Ishikawa (cell line): ENCODE measurements around the gene RNFT2.

Experiments
- CEBPB ChIP-seq: IDR thresholded peaks from 2 replicates; pipeline ENCODE4 v1.6.1; 2012
- CREB1 ChIP-seq: IDR thresholded peaks from 2 replicates; pipeline ENCODE4 v1.6.1; 2012; ENCODE audit warnings: low read depth
- EGR1 ChIP-seq: IDR thresholded peaks from 2 replicates; pipeline ENCODE4 v1.6.1; 2012
- EP300 ChIP-seq: IDR thresholded peaks from 2 replicates; pipeline ENCODE4 v1.6.1; 2012; ENCODE audit warnings: borderline replicate concordance
- FOXM1 ChIP-seq: IDR thresholded peaks from 2 replicates; pipeline ENCODE4 v1.6.1; 2012; ENCODE audit warnings: low read depth, borderline replicate concordance
- MAX ChIP-seq: IDR thresholded peaks from 2 replicates; pipeline ENCODE4 v1.6.1; 2012
- NFIC ChIP-seq: IDR thresholded peaks from 2 replicates; pipeline ENCODE4 v1.6.1; 2012
- RAD21 ChIP-seq: IDR thresholded peaks from 2 replicates; pipeline ENCODE4 v1.6.1; 2012; ENCODE audit warnings: low read depth
- REST ChIP-seq: IDR thresholded peaks from 2 replicates; pipeline ENCODE4 v1.6.1; 2012; ENCODE audit warnings: low read depth, mild to moderate bottlenecking
- TAF1 ChIP-seq: IDR thresholded peaks from 2 replicates; pipeline ENCODE4 v1.6.1; 2012; ENCODE audit warnings: low read depth, mild to moderate bottlenecking
- TCF12 ChIP-seq: IDR thresholded peaks from 2 replicates; pipeline ENCODE4 v1.6.1; 2012; ENCODE audit warnings: low read depth
- TEAD4 ChIP-seq: IDR thresholded peaks from 2 replicates; pipeline ENCODE4 v1.6.1; 2012
- USF1 ChIP-seq: IDR thresholded peaks from 2 replicates; pipeline ENCODE4 v1.6.1; 2012
- YY1 ChIP-seq: IDR thresholded peaks from 2 replicates; pipeline ENCODE4 v1.6.1; 2012; ENCODE audit warnings: low read depth
- ZBTB7A ChIP-seq: IDR thresholded peaks from 2 replicates; pipeline ENCODE4 v1.6.1; 2012; ENCODE audit warnings: low read depth

RNFT2 gene

GRCh38 chr12:116695464-116695725, 42.7 kb upstream of the RNFT2 start:
- no peak for TF ChIP-seq EGR1
- no peak for TF ChIP-seq REST
- no peak for TF ChIP-seq FOXM1
- no peak for TF ChIP-seq TAF1
- TF ChIP-seq CREB1 = no peak
- no peak for TF ChIP-seq ZBTB7A
- TF ChIP-seq EP300 = no peak
- TF ChIP-seq TEAD4 = no peak
- no peak for TF ChIP-seq CEBPB
- TF ChIP-seq YY1 = no peak
- no peak for TF ChIP-seq USF1
- TF ChIP-seq TCF12 = no peak
- TF ChIP-seq RAD21 = no peak
- TF ChIP-seq NFIC = no peak

- TF ChIP-seq RAD21 (peak; percentile 55), REST (no peak)
Measured at GRCh38 chr12:116697305-116697704, 40.8 kb upstream of the RNFT2 start.

- TF ChIP-seq EP300 (no peak), ZBTB7A (no peak), FOXM1 (no peak), TAF1 (no peak), TCF12 (no peak), USF1 (no peak), CREB1 (no peak), NFIC (no peak), TEAD4 (no peak), REST (no peak), MAX (no peak), RAD21 (no peak), CEBPB (no peak), EGR1 (no peak), YY1 (no peak)
Measured at GRCh38 chr12:116697716-116698115, 40.4 kb upstream of the RNFT2 start.

GRCh38 chr12:116698116-116698515, 40.0 kb upstream of the RNFT2 start:
- TF ChIP-seq CREB1 = no peak
- no peak for TF ChIP-seq FOXM1
- TF ChIP-seq RAD21 = no peak
- no peak for TF ChIP-seq NFIC
- TF ChIP-seq MAX = no peak
- no peak for TF ChIP-seq CEBPB
- TF ChIP-seq YY1 = no peak
- TF ChIP-seq TAF1 = no peak
- TF ChIP-seq EGR1 = no peak
- TF ChIP-seq EP300 = no peak
- TF ChIP-seq ZBTB7A = no peak
- TF ChIP-seq TCF12 = no peak

- TF ChIP-seq NFIC (no peak), TAF1 (no peak), ZBTB7A (no peak), REST (no peak), MAX (no peak), TCF12 (no peak)
Measured at GRCh38 chr12:116698554-116699075, 39.5 kb upstream of the RNFT2 start.
